Endodermal cell (in vitro differentiated cells): ENCODE results near the gene PCIF1. TPM values are rescaled to one million over a fixed set of nuclear protein-coding genes. Genes with fewer than 3 reads are reported as not detected.

Source experiments
- DNase-seq: peaks from one replicate; pipeline ENCODE4 v3.0.0-alpha.2; 2017
- H3K27ac ChIP-seq: 2 replicates; pipeline ENCODE4 v1.5.1; 2013; ENCODE audit warnings: mild to moderate bottlenecking, low read depth, low read length, moderate library complexity
- H3K27me3 ChIP-seq: 2 replicates; pipeline ENCODE4 v1.6.1; 2013; ENCODE audit warnings: mild to moderate bottlenecking, low read length, moderate library complexity; ENCODE audit not compliant: insufficient read depth, control insufficient read depth, poor library complexity, severe bottlenecking
- H3K36me3 ChIP-seq: 2 replicates; pipeline ENCODE4 v1.7.0; 2013; ENCODE audit warnings: mild to moderate bottlenecking, low read length, moderate library complexity; ENCODE audit not compliant: control insufficient read depth, insufficient read depth
- H3K4me1 ChIP-seq: one replicate; pipeline ENCODE4 v1.7.0; 2013; ENCODE audit warnings: low read length; ENCODE audit not compliant: control insufficient read depth, insufficient read depth
- H3K4me3 ChIP-seq: 2 replicates; pipeline ENCODE4 v1.5.1; 2013; ENCODE audit warnings: mild to moderate bottlenecking, low read length, moderate library complexity
- H3K9ac ChIP-seq: 2 replicates; pipeline ENCODE4 v1.6.1; 2013; ENCODE audit warnings: mild to moderate bottlenecking, low read length, moderate library complexity; ENCODE audit not compliant: poor library complexity, severe bottlenecking; ENCODE audit errors: extremely low read depth
- H3K9me3 ChIP-seq: 2 replicates; pipeline ENCODE4 v1.6.1; 2013; ENCODE audit warnings: mild to moderate bottlenecking, low read length, moderate library complexity; ENCODE audit not compliant: control insufficient read depth
- H3K27ac Mint-ChIP-seq: 2 replicates; pipeline ENCODE4 v1.8.0; 2020; ENCODE audit warnings: mixed read lengths
- H3K27me3 Mint-ChIP-seq: 2 replicates; pipeline ENCODE4 v1.8.0; 2021; ENCODE audit warnings: mild to moderate bottlenecking, mixed read lengths; ENCODE audit not compliant: insufficient read depth
- H3K36me3 Mint-ChIP-seq: 2 replicates; pipeline ENCODE4 v1.8.0; 2020; ENCODE audit warnings: low read depth, mixed read lengths
- H3K4me1 Mint-ChIP-seq: 2 replicates; pipeline ENCODE4 v1.8.0; 2020; ENCODE audit warnings: mixed read lengths
- H3K4me3 Mint-ChIP-seq: 2 replicates; pipeline ENCODE4 v1.8.0; 2020; ENCODE audit warnings: mild to moderate bottlenecking, moderate library complexity, mixed read lengths
- H3K9me3 Mint-ChIP-seq: 2 replicates; pipeline ENCODE4 v1.8.0; 2020; ENCODE audit warnings: mild to moderate bottlenecking, mixed read lengths
- WGBS, 2 experiments: methylation state at CpG; one replicate each; pipeline versions ENCODE4 v1.1.5 to v1.1.7; 2013; ENCODE audit warnings: missing lambda C conversion rate in 2 of 2, mixed read lengths in 1 of 2; ENCODE audit not compliant: insufficient coverage in 1 of 2, insufficient read length in 1 of 2; 5-methylcytosine and 5-hydroxymethylcytosine counted together
- total RNA-seq, 2 donors: library from RNA; stranded (reverse); fragmentation: NEBNext Ultra II Directional in 1 of 2; extraction: Animal tissue kit (Norgen Biotek cat#: 25700) in 1 of 2; gene quantifications; 2 replicates in 1 of 2; 3 replicates in 1 of 2; pipeline ENCODE4 v1.2.1, GENCODE V29; 2021
- TF ChIP-seq, protein P1 (sequence below): fragments of 200-600 bp; sonication (generic); conservative IDR thresholded peaks from 2 replicates; pipeline ENCODE4 v1.5.0; 2021; ENCODE audit warnings: antibody characterized with exemption, mild to moderate bottlenecking

The PCIF1 gene
- total RNA-seq, 2 donors from 2014 or later: 22.0 to 34.5 TPM

DNA sequence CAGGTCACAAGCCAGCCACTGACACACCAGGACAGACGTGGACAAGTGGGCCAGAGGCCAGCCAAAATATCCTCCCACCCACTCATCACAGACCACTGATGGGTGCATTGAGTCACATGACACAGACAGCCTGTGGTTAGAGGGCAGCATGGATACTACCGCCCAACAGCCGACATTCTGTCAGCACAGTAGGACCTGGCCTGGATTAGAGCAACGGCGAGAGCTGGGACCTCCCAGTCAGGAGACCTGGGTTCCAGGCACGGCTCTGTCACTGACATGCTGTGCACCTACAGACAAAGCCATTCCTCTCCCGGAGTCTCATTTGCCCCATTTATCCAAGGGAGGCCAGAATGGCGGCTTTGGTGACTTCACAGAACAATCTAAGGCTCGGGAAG is 29.5 kb downstream of the PCIF1 start:
- no peaks in the 10 kb centered on the region for H3K4me1 Mint-ChIP-seq
- no peaks in the 10 kb centered on the region for H3K4me1 ChIP-seq
- no peak overlapping the region for H3K9ac ChIP-seq
- H3K9me3 ChIP-seq: no peaks in the 10 kb centered on the region
- H3K27ac ChIP-seq: no peak overlapping the region
- no peaks in the 10 kb centered on the region for H3K9me3 Mint-ChIP-seq
- TF ChIP-seq, protein P1, sequence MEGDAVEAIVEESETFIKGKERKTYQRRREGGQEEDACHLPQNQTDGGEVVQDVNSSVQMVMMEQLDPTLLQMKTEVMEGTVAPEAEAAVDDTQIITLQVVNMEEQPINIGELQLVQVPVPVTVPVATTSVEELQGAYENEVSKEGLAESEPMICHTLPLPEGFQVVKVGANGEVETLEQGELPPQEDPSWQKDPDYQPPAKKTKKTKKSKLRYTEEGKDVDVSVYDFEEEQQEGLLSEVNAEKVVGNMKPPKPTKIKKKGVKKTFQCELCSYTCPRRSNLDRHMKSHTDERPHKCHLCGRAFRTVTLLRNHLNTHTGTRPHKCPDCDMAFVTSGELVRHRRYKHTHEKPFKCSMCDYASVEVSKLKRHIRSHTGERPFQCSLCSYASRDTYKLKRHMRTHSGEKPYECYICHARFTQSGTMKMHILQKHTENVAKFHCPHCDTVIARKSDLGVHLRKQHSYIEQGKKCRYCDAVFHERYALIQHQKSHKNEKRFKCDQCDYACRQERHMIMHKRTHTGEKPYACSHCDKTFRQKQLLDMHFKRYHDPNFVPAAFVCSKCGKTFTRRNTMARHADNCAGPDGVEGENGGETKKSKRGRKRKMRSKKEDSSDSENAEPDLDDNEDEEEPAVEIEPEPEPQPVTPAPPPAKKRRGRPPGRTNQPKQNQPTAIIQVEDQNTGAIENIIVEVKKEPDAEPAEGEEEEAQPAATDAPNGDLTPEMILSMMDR: no peak
- no peak overlapping the region for H3K27ac Mint-ChIP-seq
- H3K36me3 ChIP-seq: peaks cover 78% of the 10 kb centered on the region
- DNase-seq: no peak
- peaks cover 57% of the 10 kb centered on the region for H3K36me3 Mint-ChIP-seq
- WGBS, 2 experiments: 94 to 98% methylated on average over 6 to 9 of the region's 9 CpGs
- H3K27me3 ChIP-seq: no peaks in the 10 kb centered on the region
- no peak overlapping the region for H3K4me3 ChIP-seq
- H3K27me3 Mint-ChIP-seq: no peaks in the 10 kb centered on the region
- no peak overlapping the region for H3K4me3 Mint-ChIP-seq

DNA sequence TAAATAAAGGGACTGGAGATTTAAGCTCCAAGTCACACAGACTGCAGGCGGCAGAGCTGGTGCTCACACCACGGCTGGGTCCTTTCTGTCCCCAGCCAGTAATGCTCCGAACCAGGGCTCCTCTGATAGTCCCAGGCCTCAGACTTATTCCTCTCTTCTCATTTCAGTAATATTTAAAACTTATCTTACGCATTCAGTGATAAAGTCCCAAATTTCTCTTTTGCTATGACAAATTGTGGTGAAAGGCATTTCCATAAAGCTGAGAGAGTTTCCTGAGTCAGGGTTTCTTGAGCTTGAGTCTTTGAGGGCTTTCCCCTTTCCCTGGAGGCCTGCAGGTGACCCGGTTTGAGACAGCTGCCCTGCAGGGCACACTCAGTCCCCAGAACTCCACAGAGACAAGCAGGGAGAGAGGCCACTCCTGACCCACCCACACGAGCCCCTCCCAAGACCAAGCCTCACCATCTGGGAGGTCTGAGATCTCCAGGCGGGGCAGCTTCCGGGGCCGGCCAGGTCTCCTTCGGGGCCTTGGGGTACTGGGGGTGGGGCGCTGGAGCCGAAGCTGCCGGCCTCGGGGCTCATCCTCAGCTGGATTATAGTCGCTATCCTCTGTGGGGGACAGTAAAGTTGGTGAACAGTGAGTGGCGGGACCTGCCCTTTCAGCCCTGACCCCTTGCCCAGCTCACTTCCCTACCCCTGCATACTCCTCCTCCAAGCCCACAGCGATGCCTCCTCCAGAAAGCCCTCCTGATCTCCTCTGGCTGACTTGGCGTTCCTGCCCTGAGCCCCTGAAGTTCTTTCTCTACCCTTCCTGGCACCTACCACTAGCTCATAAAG is 30.9 kb downstream of the PCIF1 start:
- H3K4me1 ChIP-seq: peaks cover 3% of the 10 kb centered on the region
- Mint-ChIP-seq H3K27ac (no peak overlapping the region), H3K4me1 (peaks cover 6% of the 10 kb centered on the region), H3K9me3 (no peaks in the 10 kb centered on the region), H3K36me3 (peaks cover 45% of the 10 kb centered on the region), H3K27me3 (no peaks in the 10 kb centered on the region), H3K4me3 (no peak overlapping the region)
- TF ChIP-seq, protein P1: no peak
- no peak overlapping the region for H3K27ac ChIP-seq
- H3K27me3 ChIP-seq: no peaks in the 10 kb centered on the region
- peak; percentile 41 for DNase-seq
- no peak overlapping the region for H3K9ac ChIP-seq
- H3K4me3 ChIP-seq: no peak overlapping the region
- H3K9me3 ChIP-seq: no peaks in the 10 kb centered on the region
- H3K36me3 ChIP-seq: peaks cover 67% of the 10 kb centered on the region
- WGBS, 2 experiments: 94% methylated on average over 7 to 17 of the region's 18 CpGs

DNA sequence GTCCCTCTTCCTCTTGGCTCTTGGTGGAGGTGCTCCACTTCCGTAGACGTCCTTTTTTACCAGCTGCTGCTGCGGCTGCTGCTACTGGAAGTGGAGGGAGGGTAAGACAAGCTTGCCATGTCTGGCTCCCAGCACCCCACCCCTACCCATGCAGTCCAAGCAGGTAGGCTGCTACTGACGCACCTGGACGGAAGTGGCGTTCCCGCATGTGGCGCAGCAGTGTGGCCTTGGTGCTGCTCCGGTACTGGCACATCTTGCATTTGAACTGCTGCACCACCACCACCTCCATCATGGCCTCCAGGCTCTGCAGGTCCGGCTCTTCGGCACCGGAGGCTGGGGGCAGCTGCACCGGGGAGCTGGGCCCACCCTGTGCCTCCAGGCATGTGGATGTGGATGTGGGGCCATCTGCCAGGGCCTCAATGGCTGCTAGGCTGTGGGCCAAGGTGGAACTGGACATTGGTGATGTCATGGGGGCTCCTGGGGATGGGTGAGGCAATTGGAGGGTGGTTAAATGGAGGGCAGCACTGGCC is 33.1 kb downstream of the PCIF1 start:
- TF ChIP-seq, protein P1: no peak
- Histone ChIP-seq H3K4me1 (peaks cover 3% of the 10 kb centered on the region), H3K36me3 (peaks cover 54% of the 10 kb centered on the region), H3K9ac (no peak overlapping the region), H3K27me3 (no peaks in the 10 kb centered on the region), H3K27ac (no peak overlapping the region), H3K9me3 (no peaks in the 10 kb centered on the region), H3K4me3 (no peak overlapping the region)
- DNase-seq: peak; percentile 24
- no peaks in the 10 kb centered on the region for H3K9me3 Mint-ChIP-seq
- WGBS, 2 experiments: 95 to 100% methylated on average over 3 to 13 of the region's 13 CpGs
- no peaks in the 10 kb centered on the region for H3K27me3 Mint-ChIP-seq
- peaks cover 33% of the 10 kb centered on the region for H3K36me3 Mint-ChIP-seq
- no peak overlapping the region for H3K4me3 Mint-ChIP-seq
- H3K27ac Mint-ChIP-seq: no peak overlapping the region
- peaks cover 10% of the 10 kb centered on the region for H3K4me1 Mint-ChIP-seq
